A204.1 (cell line): Measurements from ENCODE around the gene ZNF322.
"Not testable (repeated sequence)": the region's sequence is repeated elsewhere in the genome, so short reads cannot be mapped to it uniquely, and the experiment has no call there.

Source experiments
- FAIRE-seq: peaks from 2 replicates; lab custom pipeline; 2012; peaks lifted over from hg19 to GRCh38; lab: Jason Lieb, UNC

The ZNF322 gene, protein sequence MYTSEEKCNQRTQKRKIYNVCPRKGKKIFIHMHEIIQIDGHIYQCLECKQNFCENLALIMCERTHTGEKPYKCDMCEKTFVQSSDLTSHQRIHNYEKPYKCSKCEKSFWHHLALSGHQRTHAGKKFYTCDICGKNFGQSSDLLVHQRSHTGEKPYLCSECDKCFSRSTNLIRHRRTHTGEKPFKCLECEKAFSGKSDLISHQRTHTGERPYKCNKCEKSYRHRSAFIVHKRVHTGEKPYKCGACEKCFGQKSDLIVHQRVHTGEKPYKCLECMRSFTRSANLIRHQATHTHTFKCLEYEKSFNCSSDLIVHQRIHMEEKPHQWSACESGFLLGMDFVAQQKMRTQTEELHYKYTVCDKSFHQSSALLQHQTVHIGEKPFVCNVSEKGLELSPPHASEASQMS

DNA sequence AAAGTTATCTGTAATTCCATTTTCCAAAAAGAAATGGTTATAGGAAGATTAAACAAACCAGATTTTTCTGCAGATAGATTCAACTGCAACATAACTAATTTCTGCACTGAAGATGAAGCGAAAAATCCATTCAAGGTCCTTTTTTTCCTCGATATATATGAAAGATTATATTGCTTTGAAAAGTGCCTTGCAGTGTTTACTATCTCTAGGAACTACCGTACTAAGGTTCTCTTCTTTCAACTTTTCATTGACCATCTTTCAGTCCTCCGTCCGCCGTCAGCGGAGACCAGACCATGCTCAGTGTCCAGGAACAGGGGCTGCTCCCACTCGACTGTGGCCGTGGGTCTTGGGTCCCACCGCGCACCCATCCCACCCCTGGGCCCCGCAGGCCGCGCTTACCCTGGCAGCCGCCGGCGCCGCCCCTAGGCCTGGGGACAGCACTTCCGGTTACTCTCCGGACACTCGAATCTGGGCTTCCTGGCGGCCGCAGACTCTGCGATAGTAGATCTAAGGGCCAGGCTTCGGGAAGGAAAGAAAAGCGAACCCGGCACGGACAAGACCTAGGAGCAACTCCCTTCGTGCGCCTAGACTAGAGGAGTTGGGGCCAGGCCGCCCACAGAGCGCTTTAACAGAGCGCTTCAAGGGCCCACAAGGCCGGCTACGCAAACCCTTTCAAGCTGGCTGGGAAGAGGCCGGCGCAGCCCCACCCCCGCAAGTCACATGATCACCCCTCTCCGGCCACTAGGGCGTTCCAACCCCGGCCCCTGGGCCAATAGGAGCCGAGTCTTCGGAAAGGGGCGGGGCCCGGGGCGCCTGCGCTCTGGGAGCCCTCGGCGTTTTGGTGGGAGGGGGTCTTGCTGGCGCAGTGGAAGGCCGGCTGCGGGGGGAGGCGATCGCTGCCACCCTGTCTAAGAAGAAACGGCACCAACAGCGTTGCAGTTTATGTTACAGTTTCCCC, at the start of gene ZNF322:
ZNF322 (minus strand) TSS at position 705 of the 958 bp plus-strand sequence. CDS start 21,193 bp downstream, outside the sequence.
- peak; percentile 94 for FAIRE-seq

DNA sequence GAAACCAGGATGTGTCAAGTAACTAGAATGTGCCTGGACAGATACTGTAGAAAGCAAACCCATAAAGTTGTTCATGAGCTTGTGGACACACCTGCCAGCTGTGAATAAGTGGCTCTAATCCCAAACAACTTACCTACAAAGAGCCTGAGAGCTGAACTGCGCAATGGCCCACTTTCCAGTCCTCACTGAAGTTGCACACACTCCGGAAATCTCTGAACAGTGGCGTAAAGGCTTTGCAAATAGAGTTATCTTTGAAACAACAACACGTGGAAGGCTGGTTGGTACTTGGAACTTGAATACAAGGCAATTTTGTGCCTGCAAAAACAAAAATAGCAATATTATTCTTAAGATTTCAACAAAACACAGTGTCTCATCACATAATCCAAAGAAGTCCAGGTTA, 46.2 kb upstream of the ZNF322 start:
- FAIRE-seq, result not testable (repeated sequence)

DNA sequence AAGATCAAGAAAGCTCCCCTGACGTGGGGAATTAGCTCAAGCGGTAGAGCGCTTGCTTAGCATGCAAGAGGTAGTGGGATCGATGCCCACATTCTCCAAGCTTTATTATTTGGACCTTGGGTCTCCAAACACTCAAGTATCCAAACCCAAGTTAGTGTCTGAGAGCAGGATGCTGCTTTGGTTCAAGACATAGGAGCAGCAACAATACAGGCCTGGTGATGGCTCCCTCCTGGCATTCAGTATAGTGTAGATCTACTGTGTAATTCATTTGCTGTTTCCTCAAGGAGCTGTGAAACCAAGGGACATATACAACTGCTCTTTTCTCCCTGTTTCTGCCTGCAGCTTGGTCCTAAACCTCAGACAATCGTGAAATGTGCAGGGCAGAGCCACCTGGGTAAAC, 45.8 kb upstream of the ZNF322 start:
- not testable (repeated sequence) for FAIRE-seq

DNA sequence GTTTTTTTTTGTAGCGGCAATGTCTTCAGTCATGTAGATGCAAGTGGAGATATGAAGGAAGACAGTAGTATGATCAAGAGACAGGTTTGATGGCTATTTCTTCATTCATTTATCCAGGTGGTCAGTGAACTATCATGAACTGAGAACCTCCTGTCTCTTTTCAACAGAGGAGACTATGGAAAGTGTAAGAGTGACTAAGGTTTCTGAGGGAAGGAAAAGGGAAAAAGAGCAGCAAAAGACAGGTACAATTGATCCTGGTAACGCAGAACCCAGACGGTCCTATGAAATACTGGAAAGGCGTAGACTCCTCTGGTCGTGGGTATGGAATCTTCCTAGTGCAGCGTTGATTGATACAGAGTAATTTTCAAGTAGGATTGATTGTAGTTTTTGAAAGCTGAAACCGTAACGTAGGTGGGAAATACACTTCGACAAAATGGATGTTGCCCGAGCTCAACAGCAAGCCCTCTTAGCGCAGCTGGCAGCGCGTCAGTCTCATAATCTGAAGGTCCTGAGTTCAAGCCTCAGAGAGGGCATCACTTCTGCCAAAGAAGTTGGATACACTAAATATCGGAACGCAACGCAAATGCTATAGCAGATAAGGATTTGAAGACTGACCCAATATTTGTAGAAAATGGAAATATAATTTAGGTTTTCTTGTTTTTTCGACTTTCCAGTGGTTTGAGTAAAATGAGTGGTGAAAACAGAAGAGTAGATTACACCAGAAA, 41.6 kb upstream of the ZNF322 start:
- FAIRE-seq, result not testable (repeated sequence)

- not testable (repeated sequence) for FAIRE-seq
Measured at GRCh38 chr6:26697496-26697895, 38.0 kb upstream of the ZNF322 start.

DNA sequence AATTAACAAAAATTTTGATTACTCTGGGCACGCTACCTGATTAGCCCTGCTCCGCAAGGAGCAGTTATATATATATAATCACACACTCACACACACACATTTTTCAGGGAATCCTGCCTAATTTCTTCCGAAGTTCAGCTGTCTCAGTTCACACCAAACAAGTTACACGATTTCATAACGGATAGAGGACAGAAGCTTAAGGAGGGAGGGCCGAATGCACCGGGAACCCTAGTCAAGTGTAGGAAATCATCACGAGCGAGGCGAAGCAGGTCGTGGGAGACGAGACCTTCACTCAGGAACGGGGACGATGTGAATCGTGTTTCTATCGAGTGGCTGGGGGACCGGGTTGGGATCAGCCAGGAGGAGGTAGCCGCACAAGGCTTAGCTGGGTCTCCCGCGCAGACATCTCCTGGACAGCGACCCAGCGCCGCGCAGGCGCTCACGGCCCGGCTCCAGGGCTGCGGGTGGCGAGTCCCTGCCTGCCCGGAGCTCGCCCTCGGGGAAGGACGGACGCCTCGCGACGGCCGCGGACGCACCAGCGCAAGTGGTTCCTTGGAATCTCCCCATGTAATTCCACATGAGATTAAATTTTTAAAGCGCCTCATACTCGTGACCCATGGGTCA, 29.9 kb upstream of the ZNF322 start:
- FAIRE-seq, result not testable (repeated sequence)

- FAIRE-seq, result not testable (repeated sequence)
Measured at GRCh38 chr6:26682435-26683042, 23.0 kb upstream of the ZNF322 start.

- FAIRE-seq, result not testable (repeated sequence)
Measured at GRCh38 chr6:26673287-26673686, 13.7 kb upstream of the ZNF322 start.

DNA sequence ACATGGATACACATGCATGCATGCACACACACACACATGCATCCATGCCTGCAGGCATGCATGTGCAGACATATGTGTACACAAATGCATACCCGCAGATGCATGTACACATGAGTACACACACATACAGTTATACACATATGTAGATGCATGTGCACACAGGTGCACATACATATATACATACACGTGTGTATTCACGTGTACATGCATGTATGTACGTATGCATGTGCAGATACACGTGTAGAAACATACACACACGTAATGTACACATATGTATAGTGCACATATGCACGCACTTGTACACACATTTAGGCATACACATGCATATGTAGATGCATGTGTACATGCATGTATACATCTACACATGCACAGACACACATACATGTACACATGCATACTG, 11.0 kb upstream of the ZNF322 start:
- FAIRE-seq, result not testable (repeated sequence)

GRCh38 chr6:26670003-26670402, 10.5 kb upstream of the ZNF322 start:
- FAIRE-seq, result not testable (repeated sequence)

DNA sequence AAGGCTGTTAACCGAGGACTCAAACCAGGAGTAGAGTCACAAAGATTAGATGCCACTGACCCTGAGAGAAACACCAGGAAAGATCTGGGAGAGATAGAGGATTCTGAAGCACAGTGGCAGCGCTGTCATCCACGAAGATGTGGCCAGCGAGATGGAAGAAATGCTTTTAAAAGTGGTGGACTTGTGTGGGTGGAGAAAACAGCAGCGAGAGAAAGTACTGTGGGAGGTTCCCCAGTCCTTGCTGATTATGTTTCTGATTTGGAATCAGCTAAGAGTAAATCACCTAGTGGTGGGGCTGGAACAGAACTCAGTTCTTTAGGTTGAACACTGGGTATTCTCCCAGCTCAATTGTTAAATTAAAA, 435 bp upstream of the ZNF322 start:
- FAIRE-seq, result no peak

DNA sequence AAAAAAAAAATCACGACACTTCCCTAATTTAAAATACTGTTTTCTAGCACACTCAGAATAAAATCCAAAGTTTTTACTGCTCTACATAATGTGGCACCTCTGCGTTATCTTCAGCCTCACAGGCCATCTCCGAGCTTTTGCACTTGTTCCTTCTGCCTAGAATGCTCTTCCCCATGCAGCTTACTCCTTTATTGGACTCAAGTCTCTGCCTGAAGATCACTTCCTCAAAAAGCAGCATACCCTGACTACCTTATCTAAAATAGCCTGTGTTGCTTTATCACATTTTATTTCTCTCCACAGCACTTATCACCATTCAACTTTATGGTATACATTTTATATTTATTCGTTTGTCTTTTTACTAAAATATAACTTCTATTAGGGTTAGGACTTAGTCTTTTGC, 2.3 kb downstream of the ZNF322 start:
- no peak for FAIRE-seq

DNA sequence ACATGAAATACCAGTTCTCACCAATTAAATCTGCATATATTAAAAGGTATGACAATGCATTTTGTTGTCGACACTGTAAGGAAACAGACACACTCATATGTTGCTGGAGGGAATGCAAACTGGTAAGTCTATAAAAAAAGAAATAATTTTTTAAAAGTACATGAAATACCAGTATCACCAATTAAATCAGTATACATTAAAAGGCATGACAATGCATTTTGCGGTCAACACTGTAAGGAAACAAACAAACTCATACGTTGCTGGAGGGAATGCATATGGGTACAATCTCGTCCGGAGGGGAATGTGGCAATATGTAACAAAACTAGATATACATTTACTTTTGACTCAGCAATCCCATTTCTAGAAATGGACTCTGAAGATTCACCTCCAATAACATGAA, 6.5 kb downstream of the ZNF322 start:
- no peak for FAIRE-seq

DNA sequence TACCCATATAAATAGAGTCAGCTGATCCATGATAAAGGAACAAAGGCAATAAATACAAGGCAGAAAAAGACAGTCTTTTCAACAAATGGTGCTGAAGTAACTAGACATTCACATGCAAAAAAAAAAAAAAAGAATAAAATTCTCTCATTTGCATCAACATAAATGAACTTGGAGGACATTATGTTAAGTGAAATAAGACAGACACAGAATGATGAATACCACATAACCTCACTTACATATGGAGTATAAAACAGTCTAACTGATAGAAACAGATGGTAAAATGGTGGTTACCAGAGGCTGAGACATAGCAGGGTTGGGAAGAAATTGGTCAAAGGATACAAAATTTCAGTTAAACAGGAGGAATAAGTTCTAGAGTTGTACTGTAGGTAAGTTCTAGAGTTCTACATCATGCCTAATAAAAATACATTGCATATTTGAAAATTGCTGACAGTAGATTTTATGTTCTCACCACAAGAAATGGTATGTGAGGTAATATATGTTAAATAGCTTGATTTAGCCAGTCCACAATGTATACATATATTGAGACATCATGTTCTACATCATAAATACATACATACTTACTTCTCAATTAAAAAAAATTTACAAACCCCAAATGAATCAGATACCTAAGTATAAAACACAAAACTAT, 8.3 kb downstream of the ZNF322 start:
- FAIRE-seq, result no peak

GRCh38 chr6:26646074-26646473, 13.5 kb downstream of the ZNF322 start:
- no peak for FAIRE-seq

- no peak for FAIRE-seq
Measured at GRCh38 chr6:26640806-26641205, 18.7 kb downstream of the ZNF322 start.

- peak; percentile 19 for FAIRE-seq
Measured at GRCh38 chr6:26629359-26629758, 30.2 kb downstream of the ZNF322 start.

DNA sequence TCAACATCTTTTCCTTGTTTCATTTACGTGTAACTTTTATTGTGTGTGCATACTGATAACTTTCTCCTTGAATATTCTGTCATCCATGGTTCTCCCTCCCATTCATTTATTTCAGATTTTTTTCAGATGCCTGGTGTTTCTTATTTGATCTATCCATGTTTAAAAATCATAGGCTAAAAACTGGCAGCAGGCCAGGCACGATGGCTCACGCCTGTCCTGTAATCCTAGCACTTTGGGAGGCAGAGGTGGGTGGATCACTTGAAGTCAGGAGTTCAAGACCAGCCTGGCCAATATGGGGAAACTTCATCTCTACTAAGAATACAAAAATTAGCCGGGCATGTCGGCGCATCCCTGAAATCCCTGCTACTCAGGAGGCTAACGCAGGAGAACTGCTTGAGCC, 31.7 kb downstream of the ZNF322 start:
- no peak for FAIRE-seq

DNA sequence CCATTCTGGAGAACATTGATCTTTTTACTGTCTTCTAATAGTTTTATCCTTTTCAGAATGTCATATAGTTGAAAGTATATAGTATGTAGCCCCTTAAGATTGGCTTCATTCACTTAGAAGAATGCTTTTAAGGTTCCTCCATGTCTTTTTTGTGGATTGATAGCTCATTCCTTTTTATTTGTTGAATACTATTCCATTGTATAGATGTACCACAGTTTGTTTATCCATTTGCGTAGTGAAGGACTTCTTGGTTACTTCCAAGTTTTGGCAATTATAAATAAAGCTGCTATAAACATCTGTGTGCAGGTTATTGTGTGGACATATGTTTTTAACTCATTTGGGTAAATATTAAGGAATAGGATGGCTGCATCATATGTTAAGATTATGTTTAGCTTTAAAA, 35.0 kb downstream of the ZNF322 start:
- no peak for FAIRE-seq

GRCh38 chr6:26623339-26623859, 36.1 kb downstream of the ZNF322 start:
- FAIRE-seq, result no peak
